NB4 (cell line): ENCODE measurements around the gene TMEM217.

Experiments used
- DNase-seq: peaks from one replicate; pipeline ENCODE4 v3.0.0; 2010; ENCODE audit warnings: low read depth
- H3K4me3 ChIP-seq: one replicate; pipeline ENCODE4 v1.5.1; 2011; ENCODE audit warnings: mild to moderate bottlenecking, low read depth, low read length, moderate library complexity
- MYC ChIP-seq: IDR thresholded peaks from 2 replicates; pipeline ENCODE4 v1.6.1; 2011; ENCODE audit warnings: low read depth, low read length
- POLR2A ChIP-seq: IDR thresholded peaks from 2 replicates; pipeline ENCODE4 v1.6.1; 2011; ENCODE audit warnings: mild to moderate bottlenecking; ENCODE audit not compliant: insufficient read length; ENCODE audit errors: extremely low read depth
- TF ChIP-seq, protein P1 (sequence below): IDR thresholded peaks from one replicate; pipeline ENCODE4 v1.5.1; 2012; ENCODE audit warnings: low read depth, low read length
- TF ChIP-seq, protein P2 (sequence below): IDR thresholded peaks from 2 replicates; pipeline ENCODE4 v1.6.1; 2011; ENCODE audit warnings: low read depth, low read length

The TMEM217 gene

GRCh38 chr6:37289931-37290330 is 32.0 kb upstream of the TMEM217 start:
- H3K4me3 ChIP-seq = no peak overlapping the region
- TF ChIP-seq MYC (no peak), POLR2A (no peak)
- TF ChIP-seq, protein P1, sequence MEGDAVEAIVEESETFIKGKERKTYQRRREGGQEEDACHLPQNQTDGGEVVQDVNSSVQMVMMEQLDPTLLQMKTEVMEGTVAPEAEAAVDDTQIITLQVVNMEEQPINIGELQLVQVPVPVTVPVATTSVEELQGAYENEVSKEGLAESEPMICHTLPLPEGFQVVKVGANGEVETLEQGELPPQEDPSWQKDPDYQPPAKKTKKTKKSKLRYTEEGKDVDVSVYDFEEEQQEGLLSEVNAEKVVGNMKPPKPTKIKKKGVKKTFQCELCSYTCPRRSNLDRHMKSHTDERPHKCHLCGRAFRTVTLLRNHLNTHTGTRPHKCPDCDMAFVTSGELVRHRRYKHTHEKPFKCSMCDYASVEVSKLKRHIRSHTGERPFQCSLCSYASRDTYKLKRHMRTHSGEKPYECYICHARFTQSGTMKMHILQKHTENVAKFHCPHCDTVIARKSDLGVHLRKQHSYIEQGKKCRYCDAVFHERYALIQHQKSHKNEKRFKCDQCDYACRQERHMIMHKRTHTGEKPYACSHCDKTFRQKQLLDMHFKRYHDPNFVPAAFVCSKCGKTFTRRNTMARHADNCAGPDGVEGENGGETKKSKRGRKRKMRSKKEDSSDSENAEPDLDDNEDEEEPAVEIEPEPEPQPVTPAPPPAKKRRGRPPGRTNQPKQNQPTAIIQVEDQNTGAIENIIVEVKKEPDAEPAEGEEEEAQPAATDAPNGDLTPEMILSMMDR = no peak
- TF ChIP-seq, protein P2, sequence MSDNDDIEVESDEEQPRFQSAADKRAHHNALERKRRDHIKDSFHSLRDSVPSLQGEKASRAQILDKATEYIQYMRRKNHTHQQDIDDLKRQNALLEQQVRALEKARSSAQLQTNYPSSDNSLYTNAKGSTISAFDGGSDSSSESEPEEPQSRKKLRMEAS = no peak
- DNase-seq = no peak

- TF ChIP-seq, protein P1 = no peak
- TF ChIP-seq, protein P2 = no peak
- TF ChIP-seq MYC (no peak), POLR2A (no peak)
- no peak overlapping the region for H3K4me3 ChIP-seq
- DNase-seq = no peak
Measured at GRCh38 chr6:37288247-37288646, 30.3 kb upstream of the TMEM217 start.

DNA sequence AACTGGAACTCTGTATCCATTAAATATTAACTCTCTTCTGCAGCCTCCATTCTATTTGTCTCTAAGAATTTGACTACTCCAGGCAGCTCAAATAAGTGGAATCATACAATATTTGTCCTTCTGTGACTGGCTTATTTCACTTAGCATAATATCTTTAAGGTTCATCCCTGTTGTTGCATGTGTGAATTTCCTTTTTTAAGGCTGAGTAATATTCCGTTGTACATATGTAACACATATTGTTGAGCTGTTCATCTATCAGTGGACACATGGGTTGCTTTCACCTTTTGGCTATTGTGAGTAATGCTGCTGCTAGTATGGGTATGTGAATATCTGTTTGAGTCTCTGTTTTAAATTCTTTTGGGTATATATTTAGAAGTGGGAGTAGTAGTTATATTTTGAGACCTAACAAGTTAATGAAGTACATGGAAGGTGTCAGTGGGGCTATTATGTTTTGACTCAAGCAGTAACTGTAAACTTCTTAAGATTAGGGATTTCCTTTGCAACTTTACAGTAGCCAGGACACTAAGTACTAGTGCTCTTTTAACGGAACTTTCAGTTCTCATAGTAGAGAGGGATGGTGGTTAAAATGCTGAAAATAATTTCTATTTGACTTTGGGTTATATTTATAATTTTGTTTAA is 29.7 kb upstream of the TMEM217 start:
- no peak for TF ChIP-seq MYC
- TF ChIP-seq, protein P2 = no peak
- TF ChIP-seq POLR2A = no peak
- TF ChIP-seq, protein P1 = no peak
- DNase-seq = no peak
- no peak overlapping the region for H3K4me3 ChIP-seq

GRCh38 chr6:37285861-37286311 is 27.9 kb upstream of the TMEM217 start:
- TF ChIP-seq, protein P1 = no peak
- no peak overlapping the region for H3K4me3 ChIP-seq
- no peak for DNase-seq

DNA sequence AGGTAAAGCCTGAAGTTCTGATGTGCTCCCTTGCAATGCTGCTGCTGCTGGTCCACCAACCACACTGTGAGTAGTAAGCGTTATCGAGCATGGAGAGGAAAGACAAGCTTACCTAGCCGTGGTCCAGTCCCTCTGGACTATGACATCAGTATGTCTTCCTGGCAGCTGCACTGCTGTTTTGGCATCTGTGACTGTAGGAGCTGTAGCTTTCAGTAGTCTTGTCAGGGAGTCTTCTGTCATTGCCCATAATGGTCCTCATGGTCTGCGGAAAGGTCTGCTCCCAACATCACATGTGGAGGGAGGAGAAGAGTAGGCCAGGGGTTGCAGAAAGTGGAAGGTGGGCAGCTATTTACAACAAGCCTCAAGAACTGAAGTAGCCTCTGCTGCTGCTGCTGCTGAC is 26.8 kb upstream of the TMEM217 start:
- DNase-seq = no peak
- TF ChIP-seq, protein P2 = no peak
- TF ChIP-seq POLR2A (no peak), MYC (no peak)
- TF ChIP-seq, protein P1 = no peak
- H3K4me3 ChIP-seq = no peak overlapping the region

DNA sequence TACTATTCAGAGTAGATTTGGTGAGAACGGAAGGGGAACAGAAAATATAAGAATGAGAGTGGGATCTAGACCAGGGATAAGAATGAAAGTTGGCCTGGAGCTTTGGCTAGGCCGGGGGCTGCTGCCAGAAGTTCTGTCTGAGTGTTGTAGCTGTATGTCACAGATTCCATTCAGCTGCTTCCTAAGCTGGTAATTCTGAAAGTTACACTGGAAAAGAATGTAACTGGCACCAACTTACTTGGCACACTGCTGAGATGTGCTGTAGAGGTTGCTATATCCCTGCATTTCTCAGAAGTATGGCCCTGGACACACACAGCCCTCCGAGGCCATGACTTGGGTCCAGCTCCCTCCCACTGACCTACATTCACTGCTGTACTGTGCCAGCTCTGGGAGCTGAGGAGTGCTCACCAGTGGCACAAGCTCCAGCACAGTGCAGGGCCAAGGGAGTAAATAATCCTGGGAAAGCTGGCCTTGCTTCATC is 25.8 kb upstream of the TMEM217 start:
- no peak for DNase-seq
- TF ChIP-seq, protein P2 = no peak
- TF ChIP-seq, protein P1 = no peak
- TF ChIP-seq MYC = no peak
- TF ChIP-seq POLR2A = no peak
- no peak overlapping the region for H3K4me3 ChIP-seq
